C4-2B (cell line): ENCODE results near the gene MMP20.

Experiments
- ZFX ChIP-seq: fragments of 450-650 bp; IDR thresholded peaks from 2 replicates; pipeline ENCODE4 v1.6.1; 2017
- TF ChIP-seq, protein P1 (sequence below): fragments of 450-650 bp; conservative IDR thresholded peaks from 2 replicates; pipeline ENCODE4 v1.5.1; 2017; ENCODE audit warnings: mild to moderate bottlenecking

GRCh38 chr11:102572554-102573220 lies 52.4 kb downstream of the MMP20 start:
- TF ChIP-seq, protein P1, sequence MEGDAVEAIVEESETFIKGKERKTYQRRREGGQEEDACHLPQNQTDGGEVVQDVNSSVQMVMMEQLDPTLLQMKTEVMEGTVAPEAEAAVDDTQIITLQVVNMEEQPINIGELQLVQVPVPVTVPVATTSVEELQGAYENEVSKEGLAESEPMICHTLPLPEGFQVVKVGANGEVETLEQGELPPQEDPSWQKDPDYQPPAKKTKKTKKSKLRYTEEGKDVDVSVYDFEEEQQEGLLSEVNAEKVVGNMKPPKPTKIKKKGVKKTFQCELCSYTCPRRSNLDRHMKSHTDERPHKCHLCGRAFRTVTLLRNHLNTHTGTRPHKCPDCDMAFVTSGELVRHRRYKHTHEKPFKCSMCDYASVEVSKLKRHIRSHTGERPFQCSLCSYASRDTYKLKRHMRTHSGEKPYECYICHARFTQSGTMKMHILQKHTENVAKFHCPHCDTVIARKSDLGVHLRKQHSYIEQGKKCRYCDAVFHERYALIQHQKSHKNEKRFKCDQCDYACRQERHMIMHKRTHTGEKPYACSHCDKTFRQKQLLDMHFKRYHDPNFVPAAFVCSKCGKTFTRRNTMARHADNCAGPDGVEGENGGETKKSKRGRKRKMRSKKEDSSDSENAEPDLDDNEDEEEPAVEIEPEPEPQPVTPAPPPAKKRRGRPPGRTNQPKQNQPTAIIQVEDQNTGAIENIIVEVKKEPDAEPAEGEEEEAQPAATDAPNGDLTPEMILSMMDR: no peak
- no peak for TF ChIP-seq ZFX
